Omental fat pad (tissue), 4 donors: ENCODE measurements around the gene WDR45B. TPM values are rescaled to one million over a fixed set of nuclear protein-coding genes. Genes with fewer than 3 reads are reported as not detected.
A peak's percentile ranks its signal among the peaks of the same experiment; 100 is the strongest.

Experiments
- ATAC-seq: fragments of 150-250 bp; one replicate; pipeline ENCODE4 v1.9.1; 2016; ENCODE audit warnings: mild to moderate bottlenecking, moderate library complexity; ENCODE audit not compliant: low FRiP score
- DNase-seq: peaks from one replicate; pipeline ENCODE4 v3.0.0-alpha.2; 2019; ENCODE audit warnings: low spot score
- CTCF ChIP-seq, 3 donors: fragments of 450-650 bp; IDR thresholded peaks; one replicate each; pipeline ENCODE4 v1.5.1; 2016 to 2017; ENCODE audit warnings: antibody characterized with exemption in 3 of 3, mild to moderate bottlenecking in 3 of 3, moderate library complexity in 2 of 3
- total RNA-seq, 4 donors: library from RNA; depleted of rRNA; stranded (reverse); fragments of >200 nt; gene quantifications; one replicate each; pipeline ENCODE4 v1.1.0, GENCODE V29; 2016

Gene WDR45B
- total RNA-seq, 4 donors from 2014 or later = 63.0 to 139 (median 86.0) TPM

GRCh38 chr17:82678265-82678891 lies 30.1 kb upstream of the WDR45B start:
- no peak for DNase-seq
- no peak for ATAC-seq
- TF ChIP-seq CTCF (IDR thresholded peaks at IDR 0.05) = no peak

- no peak for ATAC-seq
- TF ChIP-seq CTCF (IDR thresholded peaks at IDR 0.05) = no peak
- no peak for DNase-seq
Measured at GRCh38 chr17:82677353-82677925, 29.2 kb upstream of the WDR45B start.

- no peak for ATAC-seq
- DNase-seq = no peak
- TF ChIP-seq CTCF (IDR thresholded peaks at IDR 0.05) = no peak
Measured at GRCh38 chr17:82675476-82676245, 27.4 kb upstream of the WDR45B start.

- DNase-seq (no peak), ATAC-seq (no peak)
- TF ChIP-seq CTCF (IDR thresholded peaks at IDR 0.05) = no peak
Measured at GRCh38 chr17:82674656-82675475, 26.6 kb upstream of the WDR45B start.

- DNase-seq (no peak), ATAC-seq (no peak)
- no peak for TF ChIP-seq CTCF (IDR thresholded peaks at IDR 0.05)
Measured at GRCh38 chr17:82670661-82671450, 22.6 kb upstream of the WDR45B start.

GRCh38 chr17:82668631-82669099 lies 20.4 kb upstream of the WDR45B start:
- no peak for TF ChIP-seq CTCF (IDR thresholded peaks at IDR 0.05)
- DNase-seq (no peak), ATAC-seq (peak; percentile 73)
